ENCODE measurements around the gene TBC1D14.
"Not testable (repeated sequence)": the region's sequence is repeated elsewhere in the genome, so short reads cannot be mapped to it uniquely, and the experiment has no call there.

Gene TBC1D14

GRCh38 chr4:6964858-6965257 lies 55.2 kb downstream of the TBC1D14 start:
- Histone ChIP-seq H3K9ac (ENCODE audit: low read length) (no peak overlapping the region), H3K9me3 (ENCODE audit: control insufficient read depth, insufficient read depth, low read depth, low read length) (no peaks in the 10 kb centered on the region), H3K27ac (ENCODE audit: low read depth, low read length) (no peak overlapping the region), H3K27me3 (ENCODE audit: control insufficient read depth, insufficient read depth, low read length) (no peaks in the 10 kb centered on the region), H3K4me1 (ENCODE audit: control insufficient read depth, insufficient read depth, low read length) (peaks cover 20% of the 10 kb centered on the region), H3K36me3 (ENCODE audit: control insufficient read depth, insufficient read depth, low read length) (peaks cover 6% of the 10 kb centered on the region; the same call in 1 of the 2 replicates), H3K4me3 (ENCODE audit: low read depth, low read length) (no peak overlapping the region)

- H3K27me3 ChIP-seq (ENCODE audit: control insufficient read depth, insufficient read depth, low read length): no peaks in the 10 kb centered on the region
- H3K4me3 ChIP-seq (ENCODE audit: low read depth, low read length): no peak overlapping the region
- H3K36me3 ChIP-seq (ENCODE audit: control insufficient read depth, insufficient read depth, low read length): peaks cover 6% of the 10 kb centered on the region; the same call in 1 of the 2 replicates
- H3K9me3 ChIP-seq (ENCODE audit: control insufficient read depth, insufficient read depth, low read depth, low read length): no peaks in the 10 kb centered on the region
- H3K4me1 ChIP-seq (ENCODE audit: control insufficient read depth, insufficient read depth, low read length): peaks cover 20% of the 10 kb centered on the region
- no peak overlapping the region for H3K27ac ChIP-seq (ENCODE audit: low read depth, low read length)
- H3K9ac ChIP-seq (ENCODE audit: low read length): no peak overlapping the region
Measured at GRCh38 chr4:6965329-6965728, 55.7 kb downstream of the TBC1D14 start.

- H3K9me3 ChIP-seq (ENCODE audit: control insufficient read depth, insufficient read depth, low read depth, low read length): no peaks in the 10 kb centered on the region
- H3K36me3 ChIP-seq (ENCODE audit: control insufficient read depth, insufficient read depth, low read length): peaks cover 6% of the 10 kb centered on the region; the same call in 1 of the 2 replicates
- no peaks in the 10 kb centered on the region for H3K27me3 ChIP-seq (ENCODE audit: control insufficient read depth, insufficient read depth, low read length)
- H3K9ac ChIP-seq (ENCODE audit: low read length): no peak overlapping the region
- H3K4me1 ChIP-seq (ENCODE audit: control insufficient read depth, insufficient read depth, low read length): peaks cover 23% of the 10 kb centered on the region
- H3K27ac ChIP-seq (ENCODE audit: low read depth, low read length): no peak overlapping the region
- H3K4me3 ChIP-seq (ENCODE audit: low read depth, low read length): no peak overlapping the region
Measured at GRCh38 chr4:6967846-6968340, 58.3 kb downstream of the TBC1D14 start.

GRCh38 chr4:6968496-6968895 lies 58.9 kb downstream of the TBC1D14 start:
- peaks cover 22% of the 10 kb centered on the region for H3K4me1 ChIP-seq (ENCODE audit: control insufficient read depth, insufficient read depth, low read length)
- no peak overlapping the region for H3K27ac ChIP-seq (ENCODE audit: low read depth, low read length)
- H3K27me3 ChIP-seq (ENCODE audit: control insufficient read depth, insufficient read depth, low read length): no peaks in the 10 kb centered on the region
- peaks cover 6% of the 10 kb centered on the region; the same call in 1 of the 2 replicates for H3K36me3 ChIP-seq (ENCODE audit: control insufficient read depth, insufficient read depth, low read length)
- no peaks in the 10 kb centered on the region for H3K9me3 ChIP-seq (ENCODE audit: control insufficient read depth, insufficient read depth, low read depth, low read length)
- H3K4me3 ChIP-seq (ENCODE audit: low read depth, low read length): no peak overlapping the region
- H3K9ac ChIP-seq (ENCODE audit: low read length): no peak overlapping the region

GRCh38 chr4:6969826-6970800 lies 60.5 kb downstream of the TBC1D14 start:
- peaks cover 6% of the 10 kb centered on the region; the same call in 1 of the 2 replicates for H3K36me3 ChIP-seq (ENCODE audit: control insufficient read depth, insufficient read depth, low read length)
- no peaks in the 10 kb centered on the region for H3K9me3 ChIP-seq (ENCODE audit: control insufficient read depth, insufficient read depth, low read depth, low read length)
- no peaks in the 10 kb centered on the region for H3K27me3 ChIP-seq (ENCODE audit: control insufficient read depth, insufficient read depth, low read length)
- H3K4me3 ChIP-seq (ENCODE audit: low read depth, low read length): no peak overlapping the region
- H3K27ac ChIP-seq (ENCODE audit: low read depth, low read length): no peak overlapping the region
- H3K9ac ChIP-seq (ENCODE audit: low read length): no peak overlapping the region
- peaks cover 26% of the 10 kb centered on the region for H3K4me1 ChIP-seq (ENCODE audit: control insufficient read depth, insufficient read depth, low read length)

- Histone ChIP-seq H3K27me3 (ENCODE audit: control insufficient read depth, insufficient read depth, low read length) (no peaks in the 10 kb centered on the region), H3K4me3 (ENCODE audit: low read depth, low read length) (no peak overlapping the region), H3K9me3 (ENCODE audit: control insufficient read depth, insufficient read depth, low read depth, low read length) (peaks cover 6% of the 10 kb centered on the region; the same call in 1 of the 2 replicates), H3K9ac (ENCODE audit: low read length) (no peak overlapping the region), H3K27ac (ENCODE audit: low read depth, low read length) (peak overlapping the region; percentile 38; the same call in 1 of the 2 replicates), H3K36me3 (ENCODE audit: control insufficient read depth, insufficient read depth, low read length) (peaks cover 6% of the 10 kb centered on the region; the same call in 1 of the 2 replicates), H3K4me1 (ENCODE audit: control insufficient read depth, insufficient read depth, low read length) (peaks cover 26% of the 10 kb centered on the region)
Measured at GRCh38 chr4:6971536-6972374, 62.1 kb downstream of the TBC1D14 start.

GRCh38 chr4:6972375-6972650 lies 62.7 kb downstream of the TBC1D14 start:
- Histone ChIP-seq H3K9ac (ENCODE audit: low read length) (peak overlapping the region; percentile 60), H3K36me3 (ENCODE audit: control insufficient read depth, insufficient read depth, low read length) (peaks cover 6% of the 10 kb centered on the region; the same call in 1 of the 2 replicates), H3K4me3 (ENCODE audit: low read depth, low read length) (peak overlapping the region; percentile 37; the same call in 1 of the 2 replicates), H3K9me3 (ENCODE audit: control insufficient read depth, insufficient read depth, low read depth, low read length) (peaks cover 6% of the 10 kb centered on the region; the same call in 1 of the 2 replicates), H3K27me3 (ENCODE audit: control insufficient read depth, insufficient read depth, low read length) (no peaks in the 10 kb centered on the region), H3K4me1 (ENCODE audit: control insufficient read depth, insufficient read depth, low read length) (peaks cover 26% of the 10 kb centered on the region), H3K27ac (ENCODE audit: low read depth, low read length) (peak overlapping the region; percentile 38)

GRCh38 chr4:6972911-6973310 lies 63.3 kb downstream of the TBC1D14 start:
- peaks cover under 1% of the 10 kb centered on the region; the same call in 1 of the 2 replicates for H3K36me3 ChIP-seq (ENCODE audit: control insufficient read depth, insufficient read depth, low read length)
- H3K9me3 ChIP-seq (ENCODE audit: control insufficient read depth, insufficient read depth, low read depth, low read length): peaks cover 6% of the 10 kb centered on the region; the same call in 1 of the 2 replicates
- peaks cover 26% of the 10 kb centered on the region for H3K4me1 ChIP-seq (ENCODE audit: control insufficient read depth, insufficient read depth, low read length)
- H3K27ac ChIP-seq (ENCODE audit: low read depth, low read length): peak overlapping the region; percentile 81
- H3K9ac ChIP-seq (ENCODE audit: low read length): peak overlapping the region; percentile 62
- H3K4me3 ChIP-seq (ENCODE audit: low read depth, low read length): peak overlapping the region; percentile 40
- H3K27me3 ChIP-seq (ENCODE audit: control insufficient read depth, insufficient read depth, low read length): no peaks in the 10 kb centered on the region

GRCh38 chr4:6974138-6974848 lies 64.7 kb downstream of the TBC1D14 start:
- Histone ChIP-seq H3K4me3 (ENCODE audit: low read depth, low read length) (no peak overlapping the region), H3K4me1 (ENCODE audit: control insufficient read depth, insufficient read depth, low read length) (peaks cover 26% of the 10 kb centered on the region), H3K9ac (ENCODE audit: low read length) (no peak overlapping the region), H3K27ac (ENCODE audit: low read depth, low read length) (no peak overlapping the region), H3K9me3 (ENCODE audit: control insufficient read depth, insufficient read depth, low read depth, low read length) (peaks cover 6% of the 10 kb centered on the region; the same call in 1 of the 2 replicates), H3K27me3 (ENCODE audit: control insufficient read depth, insufficient read depth, low read length) (no peaks in the 10 kb centered on the region), H3K36me3 (ENCODE audit: control insufficient read depth, insufficient read depth, low read length) (no peaks in the 10 kb centered on the region)

GRCh38 chr4:6977846-6978245 lies 68.2 kb downstream of the TBC1D14 start:
- not testable (repeated sequence) for H3K9me3 ChIP-seq (ENCODE audit: control insufficient read depth, insufficient read depth, low read depth, low read length); H3K4me3 ChIP-seq (ENCODE audit: low read depth, low read length); H3K27me3 ChIP-seq (ENCODE audit: control insufficient read depth, insufficient read depth, low read length); H3K9ac ChIP-seq (ENCODE audit: low read length); H3K4me1 ChIP-seq (ENCODE audit: control insufficient read depth, insufficient read depth, low read length); H3K36me3 ChIP-seq (ENCODE audit: control insufficient read depth, insufficient read depth, low read length); H3K27ac ChIP-seq (ENCODE audit: low read depth, low read length)

Data from HUES6 (cell line).